B cell (primary cell): ENCODE measurements around the gene SLC27A5. TPM values are rescaled to one million over a fixed set of nuclear protein-coding genes. Genes with fewer than 3 reads are reported as not detected.

Experiments used
- ATAC-seq: fragments of 200-7000 bp; cut with Tn5 transposase; one replicate; pipeline ENCODE4 v1.10.0; 2021; ENCODE audit warnings: low read depth, mild to moderate bottlenecking, moderate number of reproducible peaks, moderate library complexity
- CTCF ChIA-PET: fragments of 350-600 bp; sonication (Branson Sonifier 250); formaldehyde crosslinking; loops from one replicate; lab custom pipeline; 2021; ENCODE audit warnings: antibody characterized with exemption, inconsistent platforms; lab: Charles Lee
- POLR2A ChIA-PET: fragments of 350-600 bp; sonication (Branson Sonifier 250); formaldehyde crosslinking; loops from one replicate; lab custom pipeline; 2021; ENCODE audit warnings: antibody characterized with exemption; lab: Charles Lee
- DNase-seq: peaks from one replicate; pipeline ENCODE4 v3.0.0; 2013
- H2AFZ ChIP-seq: 2 replicates; pipeline ENCODE4 v1.6.1; 2012; ENCODE audit warnings: mild to moderate bottlenecking, low read depth, low read length; ENCODE audit not compliant: insufficient read depth, poor library complexity, severe bottlenecking
- H3K27ac ChIP-seq, 2 donors: 1 replicate in 1 of 2; 2 replicates in 1 of 2; pipeline ENCODE4 v1.5.1; 2012 to 2013; ENCODE audit warnings: low read length in 2 of 2, mild to moderate bottlenecking in 2 of 2, moderate library complexity in 1 of 2
- H3K27me3 ChIP-seq, 4 experiments: fragments of 200-600 bp in 1 of 4; sonication (generic) in 1 of 4; replicated peaks in 1 of 4; 1 replicate in 2 of 4; 2 replicates in 2 of 4; pipeline versions ENCODE4 v1.6.1 to v1.7.0; 2013 to 2016; ENCODE audit warnings: low read length in 3 of 4, mild to moderate bottlenecking in 2 of 4, mixed read lengths in 1 of 4, moderate library complexity in 1 of 4; ENCODE audit not compliant: insufficient read depth in 4 of 4, control insufficient read depth in 3 of 4; ENCODE audit errors: control extremely low read depth in 1 of 4
- H3K36me3 ChIP-seq, 2 experiments: replicated peaks in 1 of 2; 1 replicate in 1 of 2; 2 replicates in 1 of 2; pipeline versions ENCODE4 v1.6.1 to v1.7.1; 2013; ENCODE audit warnings: low read length in 1 of 2; ENCODE audit not compliant: insufficient read depth in 2 of 2, control insufficient read depth in 1 of 2; ENCODE audit errors: control extremely low read depth in 1 of 2, extremely low read depth in 1 of 2
- H3K4me1 ChIP-seq, 2 donors: fragments of 200-600 bp in 1 of 2; sonication (generic) in 1 of 2; 1 replicate in 1 of 2; 2 replicates in 1 of 2; pipeline versions ENCODE4 v1.5.1 to v1.6.1; 2013 to 2017; ENCODE audit warnings: low read length in 2 of 2; ENCODE audit not compliant: control insufficient read depth in 2 of 2, insufficient read depth in 2 of 2
- H3K4me2 ChIP-seq: replicated peaks from 2 replicates; pipeline ENCODE3; 2012; ENCODE audit warnings: mild to moderate bottlenecking, low read depth, low read length; ENCODE audit not compliant: poor library complexity, severe bottlenecking
- H3K4me3 ChIP-seq, 5 experiments: fragments of 200-600 bp in 1 of 5; sonication (generic) in 1 of 5; 1 replicate in 3 of 5; 2 replicates in 2 of 5; pipeline versions ENCODE4 v1.5.1 to v1.7.0; 2011 to 2016; ENCODE audit warnings: low read length in 4 of 5, mild to moderate bottlenecking in 4 of 5, low read depth in 2 of 5, control low read depth in 1 of 5, moderate library complexity in 1 of 5; ENCODE audit not compliant: insufficient read depth in 1 of 5; ENCODE audit errors: control extremely low read depth in 1 of 5, extremely low read depth in 1 of 5
- H3K79me2 ChIP-seq: fragments of 200-600 bp; sonication (generic); one replicate; pipeline ENCODE4 v1.6.0; 2016; ENCODE audit warnings: low read length; ENCODE audit not compliant: control insufficient read depth, insufficient read depth
- H3K9ac ChIP-seq: fragments of 200-600 bp; sonication (generic); 2 replicates; pipeline ENCODE4 v1.6.1; 2017; ENCODE audit warnings: mild to moderate bottlenecking, low read length, moderate library complexity
- H3K9me3 ChIP-seq, 3 donors: one replicate each; pipeline versions ENCODE4 v1.6.1 to v1.7.1; 2013; ENCODE audit warnings: low read length in 2 of 3; ENCODE audit not compliant: control insufficient read depth in 2 of 3, insufficient read depth in 1 of 3; ENCODE audit errors: control extremely low read depth in 1 of 3
- H4K20me1 ChIP-seq: 2 replicates; pipeline ENCODE4 v1.6.0; 2012; ENCODE audit warnings: mild to moderate bottlenecking, low read length; ENCODE audit not compliant: insufficient read depth, control insufficient read depth, poor library complexity, severe bottlenecking
- H3K27ac Mint-ChIP-seq: one replicate; pipeline ENCODE4 v1.8.0; 2021; ENCODE audit warnings: mixed read lengths
- H3K27me3 Mint-ChIP-seq: one replicate; pipeline ENCODE4 v1.8.0; 2021; ENCODE audit warnings: mixed read lengths
- H3K4me1 Mint-ChIP-seq: one replicate; pipeline ENCODE4 v1.8.0; 2021; ENCODE audit warnings: mixed read lengths
- H3K4me3 Mint-ChIP-seq: one replicate; pipeline ENCODE4 v1.8.0; 2021; ENCODE audit warnings: mixed read lengths
- H3K9me3 Mint-ChIP-seq: one replicate; pipeline ENCODE4 v1.8.0; 2022; ENCODE audit warnings: mixed read lengths; ENCODE audit not compliant: insufficient read depth
- EZH2 ChIP-seq: IDR thresholded peaks from 2 replicates; pipeline ENCODE4 v1.6.1; 2012; ENCODE audit warnings: borderline replicate concordance, low read depth, mild to moderate bottlenecking, moderate library complexity, low read length; ENCODE audit not compliant: insufficient read depth, poor library complexity, severe bottlenecking
- WGBS: methylation state at CpG from one replicate; pipeline ENCODE4 v1.1.5; 2013; ENCODE audit warnings: missing lambda C conversion rate; ENCODE audit not compliant: insufficient coverage; 5-methylcytosine and 5-hydroxymethylcytosine counted together
- intact Hi-C: fragments of 100-400 bp; cut with micrococcal nuclease; formaldehyde crosslinking; loops from one replicate; pipeline ENCODE4 v1.10.0; 2022
- polyA plus RNA-seq: library from polyadenylated mRNA; depleted of rRNA; stranded (reverse); fragments of >200 nt; gene quantifications from 2 replicates; pipeline ENCODE4 v1.2.3, GENCODE V29; 2012
- total RNA-seq, 2 donors: library from RNA; stranded (reverse); fragments of 120-200 nt in 1 of 2; gene quantifications; 1 replicate in 1 of 2; 2 replicates in 1 of 2; pipeline versions ENCODE4 v1.2.3 to v1.2.4, GENCODE V29; 2013 to 2022
- TF ChIP-seq, protein P1 (sequence below): fragments of 200-600 bp; IDR thresholded peaks from one replicate; pipeline ENCODE4 v1.8.0; 2022; ENCODE audit warnings: antibody characterized with exemption, mild to moderate bottlenecking

SLC27A5 gene
- total and polyA plus RNA-seq, 2 donors (not counting 1 experiment from before 2014, with no cell fraction given): 8.9 to 11.8 TPM

DNA sequence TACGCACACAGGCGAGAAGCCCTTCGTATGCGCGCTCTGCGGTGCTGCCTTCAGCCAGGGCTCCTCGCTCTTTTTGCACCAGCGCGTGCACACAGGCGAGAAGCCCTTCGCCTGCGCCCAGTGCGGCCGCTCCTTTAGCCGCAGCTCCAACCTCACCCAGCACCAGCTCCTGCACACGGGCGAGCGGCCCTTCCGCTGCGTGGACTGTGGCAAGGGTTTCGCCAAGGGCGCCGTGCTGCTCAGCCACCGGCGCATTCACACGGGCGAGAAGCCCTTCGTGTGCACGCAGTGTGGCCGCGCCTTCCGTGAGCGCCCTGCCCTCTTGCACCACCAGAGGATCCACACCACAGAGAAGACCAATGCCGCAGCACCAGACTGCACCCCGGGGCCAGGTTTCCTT, 55.7 kb downstream of the SLC27A5 start:
- Mint-ChIP-seq H3K27ac (no peak overlapping the region), H3K4me1 (peaks cover 13% of the 10 kb centered on the region), H3K4me3 (no peak overlapping the region), H3K9me3 (no peaks in the 10 kb centered on the region), H3K27me3 (no peaks in the 10 kb centered on the region)
- peaks cover 0 to 12% of the 10 kb centered on the region in 2 experiments for H3K36me3 ChIP-seq
- H3K4me2 ChIP-seq: no peak overlapping the region
- POLR2A ChIA-PET: no interaction called here
- WGBS: 98% methylated on average over 34 of the region's 35 CpGs
- CTCF ChIA-PET: no interaction called here
- H3K4me3 ChIP-seq: no peak overlapping the region
- ATAC-seq (no peak), DNase-seq (no peak)
- intact Hi-C loops: no loop called here
- H3K4me1 ChIP-seq: peaks cover under 1 to 7% of the 10 kb centered on the region in 2 donors
- H2AFZ ChIP-seq: no peak overlapping the region
- H3K9me3 ChIP-seq: no peaks in the 10 kb centered on the region
- H4K20me1 ChIP-seq: no peaks in the 10 kb centered on the region
- H3K27ac ChIP-seq: no peak overlapping the region
- H3K27me3 ChIP-seq: no peaks in the 10 kb centered on the region
- TF ChIP-seq, protein P1, sequence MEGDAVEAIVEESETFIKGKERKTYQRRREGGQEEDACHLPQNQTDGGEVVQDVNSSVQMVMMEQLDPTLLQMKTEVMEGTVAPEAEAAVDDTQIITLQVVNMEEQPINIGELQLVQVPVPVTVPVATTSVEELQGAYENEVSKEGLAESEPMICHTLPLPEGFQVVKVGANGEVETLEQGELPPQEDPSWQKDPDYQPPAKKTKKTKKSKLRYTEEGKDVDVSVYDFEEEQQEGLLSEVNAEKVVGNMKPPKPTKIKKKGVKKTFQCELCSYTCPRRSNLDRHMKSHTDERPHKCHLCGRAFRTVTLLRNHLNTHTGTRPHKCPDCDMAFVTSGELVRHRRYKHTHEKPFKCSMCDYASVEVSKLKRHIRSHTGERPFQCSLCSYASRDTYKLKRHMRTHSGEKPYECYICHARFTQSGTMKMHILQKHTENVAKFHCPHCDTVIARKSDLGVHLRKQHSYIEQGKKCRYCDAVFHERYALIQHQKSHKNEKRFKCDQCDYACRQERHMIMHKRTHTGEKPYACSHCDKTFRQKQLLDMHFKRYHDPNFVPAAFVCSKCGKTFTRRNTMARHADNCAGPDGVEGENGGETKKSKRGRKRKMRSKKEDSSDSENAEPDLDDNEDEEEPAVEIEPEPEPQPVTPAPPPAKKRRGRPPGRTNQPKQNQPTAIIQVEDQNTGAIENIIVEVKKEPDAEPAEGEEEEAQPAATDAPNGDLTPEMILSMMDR: no peak
- no peak for TF ChIP-seq EZH2
- no peak overlapping the region for H3K9ac ChIP-seq
- peaks cover 6% of the 10 kb centered on the region for H3K79me2 ChIP-seq

DNA sequence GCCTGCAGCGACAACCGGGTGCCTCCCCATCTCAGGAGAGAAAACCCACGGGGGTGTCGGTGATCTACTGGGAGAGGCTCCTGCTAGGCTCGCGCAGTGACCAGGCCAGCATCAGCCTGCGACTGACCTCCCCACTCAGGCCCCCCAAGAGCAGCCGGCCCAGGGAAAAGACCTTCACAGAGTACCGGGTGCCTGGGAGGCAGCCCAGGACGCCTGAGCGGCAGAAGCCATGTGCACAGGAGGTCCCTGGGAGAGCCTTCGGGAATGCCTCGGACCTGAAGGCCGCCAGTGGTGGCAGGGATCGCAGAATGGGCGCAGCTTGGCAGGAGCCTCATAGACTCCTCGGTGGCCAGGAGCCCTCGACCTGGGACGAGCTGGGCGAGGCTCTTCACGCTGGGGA, 56.5 kb downstream of the SLC27A5 start:
- peaks cover 20% of the 10 kb centered on the region for H3K4me1 Mint-ChIP-seq
- H3K4me1 ChIP-seq: peaks cover 5 to 12% of the 10 kb centered on the region in 2 donors
- intact Hi-C loops: no loop called here
- no peak overlapping the region for H3K27ac ChIP-seq
- H3K36me3 ChIP-seq: peaks cover 0 to 12% of the 10 kb centered on the region in 2 experiments
- TF ChIP-seq, protein P1: no peak
- TF ChIP-seq EZH2: no peak
- H3K9ac ChIP-seq: no peak overlapping the region
- WGBS: 98% methylated on average over 15 of the region's 21 CpGs
- H4K20me1 ChIP-seq: no peaks in the 10 kb centered on the region
- DNase-seq (no peak), ATAC-seq (no peak)
- no peaks in the 10 kb centered on the region for H3K27me3 ChIP-seq
- H3K9me3 ChIP-seq: no peaks in the 10 kb centered on the region
- H2AFZ ChIP-seq: no peak overlapping the region
- ChIA-PET POLR2A (no interaction called here), CTCF (no interaction called here)
- no peak overlapping the region for H3K4me3 Mint-ChIP-seq
- H3K4me3 ChIP-seq: no peak overlapping the region
- no peaks in the 10 kb centered on the region for H3K9me3 Mint-ChIP-seq
- H3K4me2 ChIP-seq: no peak overlapping the region
- H3K79me2 ChIP-seq: peaks cover 6% of the 10 kb centered on the region
- H3K27ac Mint-ChIP-seq: no peak overlapping the region
- H3K27me3 Mint-ChIP-seq: no peaks in the 10 kb centered on the region
